ENCODE results near the gene PCK1. TPM values are rescaled to one million over a fixed set of nuclear protein-coding genes. Genes with fewer than 3 reads are reported as not detected.

Gene PCK1
- total and polyA plus RNA-seq, 2 of the 13 experiments (the other 11 are each of a cell fraction or from before 2014, with no cell fraction given) = 6.5 to 12.6 TPM

DNA sequence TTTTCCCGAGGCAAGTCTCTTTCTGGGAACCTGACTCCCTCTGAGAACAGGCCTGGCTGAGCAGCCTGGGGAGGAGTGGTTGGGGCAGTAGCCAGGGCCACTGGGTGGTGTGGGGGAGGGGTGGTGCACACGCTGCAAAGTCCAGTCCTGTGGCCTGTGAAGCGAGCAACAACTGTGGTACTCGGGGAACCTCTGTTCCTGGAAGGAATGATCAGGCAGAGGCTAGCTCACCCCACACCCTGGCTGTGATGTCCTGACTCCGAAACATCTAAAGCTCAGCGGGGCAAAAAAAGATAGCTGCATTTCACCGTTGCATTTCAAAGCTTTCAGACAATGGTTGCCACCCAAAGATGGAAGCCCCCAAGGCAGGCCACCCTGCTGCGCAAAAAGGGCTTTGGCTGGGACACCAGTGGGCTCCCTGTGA is 25.5 kb downstream of the PCK1 start (continued):
- TF ChIP-seq, protein P1, sequence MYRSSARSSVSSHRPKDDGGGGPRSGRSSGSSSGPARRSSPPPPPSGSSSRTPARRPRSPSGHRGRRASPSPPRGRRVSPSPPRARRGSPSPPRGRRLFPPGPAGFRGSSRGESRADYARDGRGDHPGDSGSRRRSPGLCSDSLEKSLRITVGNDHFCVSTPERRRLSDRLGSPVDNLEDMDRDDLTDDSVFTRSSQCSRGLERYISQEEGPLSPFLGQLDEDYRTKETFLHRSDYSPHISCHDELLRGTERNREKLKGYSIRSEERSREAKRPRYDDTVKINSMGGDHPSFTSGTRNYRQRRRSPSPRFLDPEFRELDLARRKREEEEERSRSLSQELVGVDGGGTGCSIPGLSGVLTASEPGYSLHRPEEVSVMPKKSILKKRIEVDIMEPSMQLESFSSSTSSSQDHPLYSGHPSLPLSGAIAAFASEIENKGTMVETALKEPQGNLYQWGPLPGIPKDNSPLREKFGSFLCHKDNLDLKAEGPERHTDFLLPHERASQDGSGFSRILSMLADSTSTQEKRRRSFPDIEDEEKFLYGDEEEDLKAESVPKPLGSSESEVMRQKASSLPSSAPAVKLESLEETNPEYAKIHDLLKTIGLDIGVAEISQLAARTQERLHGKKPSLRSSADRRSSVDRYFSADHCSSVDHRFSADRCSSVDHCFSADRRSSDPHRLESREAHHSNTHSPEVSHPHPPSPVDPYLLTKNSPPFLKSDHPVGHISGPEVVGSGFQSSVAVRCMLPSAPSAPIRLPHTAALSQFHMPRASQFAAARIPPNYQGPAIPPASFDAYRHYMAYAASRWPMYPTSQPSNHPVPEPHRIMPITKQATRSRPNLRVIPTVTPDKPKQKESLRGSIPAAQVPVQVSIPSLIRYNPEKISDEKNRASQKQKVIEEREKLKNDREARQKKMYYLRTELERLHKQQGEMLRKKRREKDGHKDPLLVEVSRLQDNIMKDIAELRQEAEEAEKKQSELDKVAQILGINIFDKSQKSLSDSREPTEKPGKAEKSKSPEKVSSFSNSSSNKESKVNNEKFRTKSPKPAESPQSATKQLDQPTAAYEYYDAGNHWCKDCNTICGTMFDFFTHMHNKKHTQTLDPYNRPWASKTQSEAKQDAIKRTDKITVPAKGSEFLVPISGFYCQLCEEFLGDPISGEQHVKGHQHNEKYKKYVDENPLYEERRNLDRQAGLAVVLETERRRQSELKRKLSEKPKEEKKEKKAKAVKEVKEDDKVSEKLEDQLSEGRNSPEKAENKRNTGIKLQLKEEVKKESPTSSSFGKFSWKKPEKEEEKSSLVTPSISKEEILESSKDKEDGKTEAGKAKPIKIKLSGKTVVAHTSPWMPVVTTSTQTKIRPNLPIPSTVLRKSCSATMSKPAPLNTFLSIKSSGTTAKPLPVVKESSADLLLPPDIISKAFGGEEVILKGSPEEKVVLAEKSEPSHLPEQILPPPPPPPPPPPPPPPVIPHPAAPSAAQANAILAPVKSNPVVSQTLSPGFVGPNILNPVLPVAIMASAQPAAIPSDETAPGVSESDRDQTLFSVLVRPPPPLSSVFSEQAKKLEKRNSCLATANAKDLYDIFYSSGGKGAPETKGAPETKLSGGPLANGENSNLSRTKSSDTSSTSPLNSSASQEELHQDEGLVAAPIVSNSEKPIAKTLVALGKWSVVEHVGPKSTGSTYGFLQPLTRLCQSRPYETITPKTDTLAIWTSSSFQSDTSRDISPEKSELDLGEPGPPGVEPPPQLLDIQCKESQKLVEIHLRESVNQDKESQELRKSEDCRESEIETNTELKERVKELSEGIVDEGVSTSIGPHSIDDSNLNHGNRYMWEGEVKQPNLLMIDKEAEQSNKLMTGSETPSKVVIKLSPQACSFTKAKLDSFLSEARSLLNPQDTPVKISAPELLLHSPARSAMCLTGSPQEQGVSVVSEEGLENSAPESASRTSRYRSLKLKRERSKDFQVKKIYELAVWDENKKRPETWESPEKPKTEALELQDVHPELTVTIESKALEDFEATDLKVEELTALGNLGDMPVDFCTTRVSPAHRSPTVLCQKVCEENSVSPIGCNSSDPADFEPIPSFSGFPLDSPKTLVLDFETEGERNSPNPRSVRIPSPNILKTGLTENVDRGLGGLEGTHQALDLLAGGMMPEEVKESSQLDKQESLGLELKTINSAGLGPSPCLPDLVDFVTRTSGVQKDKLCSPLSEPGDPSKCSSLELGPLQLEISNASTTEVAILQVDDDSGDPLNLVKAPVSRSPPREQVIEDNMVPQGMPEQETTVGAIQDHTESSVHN (CRISPR knock-in tag; IDR thresholded peaks at IDR 0.05) = no peak
- no peak for TF ChIP-seq U2AF2 (IDR thresholded peaks at IDR 0.05; ENCODE audit: low read depth, low read length)
- no peak for TF ChIP-seq ZNF772 (CRISPR knock-in tag; IDR thresholded peaks at IDR 0.05)
- no peak for TF ChIP-seq RBFOX2 (IDR thresholded peaks at IDR 0.05; ENCODE audit: low read depth, low read length)
- TF ChIP-seq RNF2 (conservative IDR thresholded peaks at IDR 0.05; ENCODE audit: low read depth) = no peak
- no peak for TF ChIP-seq SMAD1 (CRISPR knock-in tag; IDR thresholded peaks at IDR 0.05; ENCODE audit: borderline replicate concordance, low read depth)
- no peak for TF ChIP-seq HOXA7 (CRISPR knock-in tag; IDR thresholded peaks at IDR 0.05)
- TF ChIP-seq, protein P2, sequence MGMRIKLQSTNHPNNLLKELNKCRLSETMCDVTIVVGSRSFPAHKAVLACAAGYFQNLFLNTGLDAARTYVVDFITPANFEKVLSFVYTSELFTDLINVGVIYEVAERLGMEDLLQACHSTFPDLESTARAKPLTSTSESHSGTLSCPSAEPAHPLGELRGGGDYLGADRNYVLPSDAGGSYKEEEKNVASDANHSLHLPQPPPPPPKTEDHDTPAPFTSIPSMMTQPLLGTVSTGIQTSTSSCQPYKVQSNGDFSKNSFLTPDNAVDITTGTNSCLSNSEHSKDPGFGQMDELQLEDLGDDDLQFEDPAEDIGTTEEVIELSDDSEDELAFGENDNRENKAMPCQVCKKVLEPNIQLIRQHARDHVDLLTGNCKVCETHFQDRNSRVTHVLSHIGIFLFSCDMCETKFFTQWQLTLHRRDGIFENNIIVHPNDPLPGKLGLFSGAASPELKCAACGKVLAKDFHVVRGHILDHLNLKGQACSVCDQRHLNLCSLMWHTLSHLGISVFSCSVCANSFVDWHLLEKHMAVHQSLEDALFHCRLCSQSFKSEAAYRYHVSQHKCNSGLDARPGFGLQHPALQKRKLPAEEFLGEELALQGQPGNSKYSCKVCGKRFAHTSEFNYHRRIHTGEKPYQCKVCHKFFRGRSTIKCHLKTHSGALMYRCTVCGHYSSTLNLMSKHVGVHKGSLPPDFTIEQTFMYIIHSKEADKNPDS (CRISPR knock-in tag; IDR thresholded peaks at IDR 0.05) = peak; percentile 92
- no peak for TF ChIP-seq ZBTB21 (CRISPR knock-in tag; IDR thresholded peaks at IDR 0.05)
- no peak for TF ChIP-seq PLRG1 (conservative IDR thresholded peaks at IDR 0.05)
- no peak for TF ChIP-seq ATF7-NPFF (CRISPR knock-in tag; IDR thresholded peaks at IDR 0.05; ENCODE audit: low read depth)
- TF ChIP-seq, protein P3, sequence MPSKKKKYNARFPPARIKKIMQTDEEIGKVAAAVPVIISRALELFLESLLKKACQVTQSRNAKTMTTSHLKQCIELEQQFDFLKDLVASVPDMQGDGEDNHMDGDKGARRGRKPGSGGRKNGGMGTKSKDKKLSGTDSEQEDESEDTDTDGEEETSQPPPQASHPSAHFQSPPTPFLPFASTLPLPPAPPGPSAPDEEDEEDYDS (CRISPR knock-in tag; IDR thresholded peaks at IDR 0.05) = no peak
- TF ChIP-seq, protein P4, sequence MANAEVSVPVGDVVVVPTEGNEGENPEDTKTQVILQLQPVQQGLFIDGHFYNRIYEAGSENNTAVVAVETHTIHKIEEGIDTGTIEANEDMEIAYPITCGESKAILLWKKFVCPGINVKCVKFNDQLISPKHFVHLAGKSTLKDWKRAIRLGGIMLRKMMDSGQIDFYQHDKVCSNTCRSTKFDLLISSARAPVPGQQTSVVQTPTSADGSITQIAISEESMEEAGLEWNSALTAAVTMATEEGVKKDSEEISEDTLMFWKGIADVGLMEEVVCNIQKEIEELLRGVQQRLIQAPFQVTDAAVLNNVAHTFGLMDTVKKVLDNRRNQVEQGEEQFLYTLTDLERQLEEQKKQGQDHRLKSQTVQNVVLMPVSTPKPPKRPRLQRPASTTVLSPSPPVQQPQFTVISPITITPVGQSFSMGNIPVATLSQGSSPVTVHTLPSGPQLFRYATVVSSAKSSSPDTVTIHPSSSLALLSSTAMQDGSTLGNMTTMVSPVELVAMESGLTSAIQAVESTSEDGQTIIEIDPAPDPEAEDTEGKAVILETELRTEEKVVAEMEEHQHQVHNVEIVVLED (CRISPR knock-in tag; IDR thresholded peaks at IDR 0.05; ENCODE audit: borderline replicate concordance) = no peak; the same call in 1 of the 2 replicates
- TF ChIP-seq RAD21 (CRISPR knock-in tag; IDR thresholded peaks at IDR 0.05) = no peak; the same call in 1 of the 2 replicates
- TF ChIP-seq NFRKB (IDR thresholded peaks at IDR 0.05) = no peak
- TF ChIP-seq ZNF33A (CRISPR knock-in tag; IDR thresholded peaks at IDR 0.05; ENCODE audit: borderline replicate concordance) = no peak
- TF ChIP-seq FOXO1 (CRISPR knock-in tag; IDR thresholded peaks at IDR 0.05) = peak; percentile 85
- no peak for TF ChIP-seq RBAK (CRISPR knock-in tag; IDR thresholded peaks at IDR 0.05)
- no peak for TF ChIP-seq SOX13 (IDR thresholded peaks at IDR 0.05)
- TF ChIP-seq SOX13 (CRISPR knock-in tag; conservative IDR thresholded peaks at IDR 0.05 in 1 of 2, IDR thresholded peaks at IDR 0.05 in 1 of 2) = no peak; a peak in 1 of 4 replicates
